GM19238 (cell line): Measurements from ENCODE around the gene NRAP.

Source experiments
- DNase-seq: peaks from one replicate; pipeline ENCODE4 v3.0.0; 2011; ENCODE audit warnings: low spot score; ENCODE audit not compliant: insufficient read length

NRAP gene

DNA sequence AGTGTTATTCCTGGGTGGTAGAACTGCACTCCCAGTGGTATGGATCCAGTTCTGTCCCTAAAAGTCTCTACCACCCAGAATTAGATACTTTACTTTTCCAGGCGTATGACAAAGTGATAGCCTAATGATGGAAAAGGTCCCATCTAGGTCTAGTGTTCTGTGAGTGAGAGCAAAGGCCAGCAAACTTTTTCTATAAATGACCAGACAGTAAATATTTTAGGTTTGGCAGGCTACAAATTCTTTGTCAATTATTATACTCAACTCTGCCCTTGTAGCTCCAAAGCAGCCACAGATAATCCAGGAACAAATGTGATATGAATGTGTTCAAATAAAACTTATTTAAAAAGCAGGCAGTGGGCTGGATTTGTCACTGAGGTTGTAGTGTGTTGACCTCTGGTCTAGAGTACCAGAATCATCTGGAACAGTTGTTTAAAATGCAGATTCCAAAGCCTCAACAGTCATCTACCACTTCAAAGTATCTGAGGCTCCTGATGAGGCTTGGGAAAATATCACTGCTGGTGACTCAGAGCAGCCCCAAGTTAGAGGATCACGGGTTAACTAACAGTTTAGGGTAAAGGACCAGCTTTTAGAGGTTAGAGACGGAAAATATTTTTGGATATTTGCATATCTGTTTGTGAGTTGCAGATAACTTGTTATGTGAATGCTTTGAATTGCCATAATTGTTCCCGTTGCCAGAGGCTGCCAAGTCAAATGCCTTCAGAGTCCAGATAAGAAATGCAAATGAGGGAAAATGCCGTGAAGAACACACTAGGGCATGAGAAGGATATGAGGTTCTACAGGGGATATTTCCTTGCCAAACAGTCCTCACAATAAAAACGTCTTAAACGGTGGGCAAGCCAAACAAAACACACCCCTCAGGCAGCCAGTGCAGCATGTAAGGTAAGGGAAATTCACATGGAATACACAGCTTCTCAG lies 19.4 kb downstream of the NRAP start:
- DNase-seq = no peak

- no peak for DNase-seq
These were observed 20.7 kb downstream of the NRAP start for GRCh38 chr10:113643183-113643582.

- no peak for DNase-seq
These were observed 22.1 kb downstream of the NRAP start for GRCh38 chr10:113641702-113642101.

DNA sequence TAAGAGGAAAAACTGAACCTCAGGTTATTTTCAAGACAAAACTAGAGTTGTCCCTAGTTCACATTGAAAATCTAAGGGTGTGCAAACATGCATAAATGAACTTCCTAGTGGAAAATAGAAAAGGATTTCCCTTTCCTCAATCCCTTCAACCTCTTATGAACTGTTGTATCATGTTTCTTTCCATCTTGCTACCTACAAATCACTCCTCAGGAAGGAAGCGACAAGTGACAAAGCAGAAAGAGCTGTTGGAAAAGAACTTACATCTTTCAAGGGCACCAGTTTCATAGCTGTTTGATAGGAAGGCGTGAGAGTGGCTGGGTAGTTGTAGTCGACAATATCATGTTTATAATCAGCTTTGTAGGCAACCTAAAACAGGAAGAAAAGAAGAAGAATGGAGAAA lies 23.9 kb downstream of the NRAP start:
- no peak for DNase-seq

DNA sequence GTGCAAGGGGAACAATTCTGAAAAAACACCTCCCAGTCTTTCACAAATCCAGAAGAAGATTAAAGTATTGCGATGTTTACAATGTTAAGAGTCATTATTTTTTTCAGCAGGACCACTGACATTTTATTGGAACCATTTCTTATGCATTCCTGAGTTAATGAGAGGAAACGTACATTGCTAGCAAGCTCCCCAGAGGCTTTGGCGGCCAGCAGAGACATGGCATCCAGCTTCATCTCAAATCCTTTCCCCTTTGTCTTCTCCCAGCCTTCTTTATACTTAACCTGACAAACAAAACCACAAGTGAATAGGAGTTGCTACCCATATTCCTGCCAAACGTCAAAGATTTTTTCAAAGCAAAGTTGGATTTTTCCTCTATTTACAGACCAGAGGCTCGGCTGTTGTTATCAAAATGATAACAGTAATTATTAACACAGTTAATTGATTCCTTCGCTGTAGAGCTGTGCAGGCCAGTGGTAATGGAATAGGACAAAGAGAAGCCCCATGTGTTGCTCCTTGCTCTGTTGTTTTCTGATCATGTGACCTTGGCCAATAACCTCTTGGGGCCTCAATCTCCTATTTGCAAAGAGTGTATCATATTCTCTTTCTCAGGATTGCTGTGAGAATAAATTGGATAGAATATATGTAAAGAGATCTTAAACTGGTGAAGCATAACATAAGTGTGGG lies 32.0 kb downstream of the NRAP start:
- DNase-seq = no peak

DNA sequence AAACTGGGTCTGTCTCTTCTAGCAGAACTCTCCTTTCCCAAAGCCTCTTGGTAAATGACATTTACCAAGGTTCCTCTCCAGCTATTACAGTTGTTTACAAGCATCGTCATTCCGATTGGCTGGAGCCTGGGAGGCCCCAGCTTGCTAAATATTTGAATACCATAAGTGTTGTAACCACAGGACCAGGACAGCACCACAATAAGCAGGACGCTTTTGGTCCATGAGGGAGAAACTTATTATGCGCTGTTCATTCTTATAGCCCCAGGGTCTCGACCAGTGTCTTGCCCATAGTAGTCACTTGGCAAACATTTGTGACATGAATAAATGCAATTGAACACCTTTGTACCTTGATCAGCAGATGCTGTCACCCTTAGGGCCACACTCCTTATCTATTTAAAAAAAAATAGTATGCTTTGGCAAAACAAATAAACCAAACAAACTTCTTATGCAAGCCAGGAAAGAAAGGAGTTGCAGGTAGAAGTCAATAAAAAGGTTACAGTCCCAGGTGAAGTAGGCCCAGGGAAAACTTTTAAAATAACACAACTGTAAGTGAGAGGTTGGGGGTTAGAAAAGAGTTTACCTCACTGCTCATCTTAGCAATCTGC lies 32.8 kb downstream of the NRAP start:
- DNase-seq = no peak

DNA sequence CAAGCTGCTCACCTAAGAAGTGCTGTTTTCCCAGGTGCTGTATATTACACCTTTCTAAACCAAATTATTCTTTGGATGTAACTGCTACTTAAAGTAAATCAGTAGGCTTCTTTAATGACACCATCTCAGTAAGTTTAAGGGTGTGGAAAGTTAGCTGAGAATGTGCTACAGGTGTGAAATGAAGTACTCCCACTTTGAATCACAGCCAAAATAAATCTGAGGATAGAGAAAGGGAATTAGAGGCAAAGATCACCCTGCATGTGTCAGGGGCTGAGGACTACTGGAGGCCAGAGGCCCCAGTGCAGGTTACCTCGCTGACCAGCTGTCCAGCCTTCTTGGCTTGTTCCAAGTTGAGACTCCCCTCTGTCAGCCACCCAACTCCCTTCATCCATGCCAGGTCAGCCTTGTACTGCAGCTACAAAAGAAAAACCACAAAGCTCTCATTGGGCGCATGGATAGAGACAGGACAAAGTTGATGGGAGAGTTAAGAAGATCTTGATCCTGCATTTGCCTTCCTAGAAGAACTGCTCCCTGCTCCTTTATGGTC lies 35.2 kb downstream of the NRAP start:
- DNase-seq = no peak

- no peak for DNase-seq
These were observed 36.0 kb downstream of the NRAP start for GRCh38 chr10:113627836-113628235.

- no peak for DNase-seq
These were observed 37.0 kb downstream of the NRAP start for GRCh38 chr10:113626809-113627355.

- no peak for DNase-seq
These were observed 38.2 kb downstream of the NRAP start for GRCh38 chr10:113625461-113626186.

GRCh38 chr10:113622831-113623230 lies 41.0 kb downstream of the NRAP start:
- DNase-seq = no peak

GRCh38 chr10:113621799-113622198 lies 42.0 kb downstream of the NRAP start:
- DNase-seq = no peak

- DNase-seq = no peak
These were observed 42.9 kb downstream of the NRAP start for GRCh38 chr10:113620936-113621335.

- no peak for DNase-seq
These were observed 43.3 kb downstream of the NRAP start for GRCh38 chr10:113620511-113620910.

GRCh38 chr10:113619401-113619800 lies 44.4 kb downstream of the NRAP start:
- no peak for DNase-seq

DNA sequence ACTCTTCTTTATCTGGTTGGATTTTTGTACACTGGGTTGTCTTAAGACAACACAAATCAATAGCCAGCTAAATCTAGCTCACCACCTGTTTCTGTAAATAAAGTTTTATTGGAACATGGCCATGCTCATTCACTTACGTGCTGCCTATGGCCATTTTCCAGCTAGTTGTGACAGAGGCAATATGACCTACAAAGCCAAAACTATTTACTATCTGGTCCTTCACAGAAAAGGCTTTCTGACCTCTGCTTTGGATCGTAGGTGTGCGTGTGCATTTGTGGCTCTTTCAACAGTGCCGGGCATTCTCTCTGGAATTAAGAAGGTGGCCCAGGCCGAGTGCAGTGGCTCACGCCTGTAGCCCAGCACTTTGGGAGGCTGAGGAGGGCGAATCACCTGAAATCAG lies 45.5 kb downstream of the NRAP start:
- DNase-seq = no peak

DNA sequence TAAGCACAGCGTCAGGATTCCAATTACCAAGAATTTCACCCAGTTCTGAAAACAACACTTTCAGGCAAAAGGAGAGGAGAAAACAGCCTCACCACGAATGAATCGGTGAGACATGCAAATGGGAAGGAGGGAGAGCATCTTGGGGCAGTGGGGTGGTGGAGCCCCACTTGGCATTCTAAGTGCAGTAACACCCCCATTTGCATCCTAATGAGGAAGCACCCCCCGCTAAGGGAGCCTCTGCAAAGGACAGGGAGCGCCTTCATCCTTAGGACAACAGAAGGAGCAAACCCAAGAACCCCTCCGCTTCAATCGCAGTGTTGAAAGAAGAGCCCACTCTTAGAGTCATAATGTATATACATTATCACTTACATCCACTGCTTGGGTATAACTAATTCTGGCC lies 46.8 kb downstream of the NRAP start:
- no peak for DNase-seq

DNA sequence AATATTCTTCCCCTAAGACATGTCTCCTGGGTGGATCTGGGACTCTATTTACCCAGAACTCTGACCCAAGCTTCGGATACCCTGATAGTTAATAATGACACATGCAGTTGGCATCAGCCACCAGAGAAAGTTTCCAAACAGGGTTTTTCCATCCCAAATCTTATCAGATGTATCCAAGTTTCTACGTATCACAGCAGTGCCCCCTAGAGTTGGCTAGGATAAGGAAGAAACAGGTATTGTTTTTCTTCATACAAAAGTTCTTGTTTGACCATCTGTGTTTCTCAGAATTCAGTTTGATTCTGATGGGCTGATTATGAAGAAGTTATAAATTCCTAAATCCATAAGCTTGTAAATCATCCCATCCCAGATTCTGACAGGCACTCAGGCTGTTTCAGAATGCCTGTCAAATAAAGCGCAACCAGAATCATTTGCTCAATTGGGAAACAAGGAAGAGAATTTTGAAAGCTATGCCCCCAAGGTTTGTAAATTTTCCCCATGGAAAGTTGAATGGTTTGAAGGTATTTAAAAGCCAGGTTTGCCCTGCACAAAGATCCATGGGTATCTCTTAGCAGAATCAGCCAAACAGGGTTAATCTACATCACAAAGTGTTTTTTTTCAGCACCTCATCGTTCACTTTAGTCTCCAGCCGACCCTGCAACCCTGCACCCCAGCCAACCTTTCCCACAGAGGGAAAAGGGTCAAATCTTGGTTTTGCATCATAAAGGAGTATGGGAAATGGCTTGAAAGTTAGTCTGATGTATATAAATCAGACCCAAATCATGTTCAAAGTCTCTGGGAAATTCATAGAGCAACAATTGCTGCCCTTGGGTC lies 47.4 kb downstream of the NRAP start:
- DNase-seq = no peak

DNA sequence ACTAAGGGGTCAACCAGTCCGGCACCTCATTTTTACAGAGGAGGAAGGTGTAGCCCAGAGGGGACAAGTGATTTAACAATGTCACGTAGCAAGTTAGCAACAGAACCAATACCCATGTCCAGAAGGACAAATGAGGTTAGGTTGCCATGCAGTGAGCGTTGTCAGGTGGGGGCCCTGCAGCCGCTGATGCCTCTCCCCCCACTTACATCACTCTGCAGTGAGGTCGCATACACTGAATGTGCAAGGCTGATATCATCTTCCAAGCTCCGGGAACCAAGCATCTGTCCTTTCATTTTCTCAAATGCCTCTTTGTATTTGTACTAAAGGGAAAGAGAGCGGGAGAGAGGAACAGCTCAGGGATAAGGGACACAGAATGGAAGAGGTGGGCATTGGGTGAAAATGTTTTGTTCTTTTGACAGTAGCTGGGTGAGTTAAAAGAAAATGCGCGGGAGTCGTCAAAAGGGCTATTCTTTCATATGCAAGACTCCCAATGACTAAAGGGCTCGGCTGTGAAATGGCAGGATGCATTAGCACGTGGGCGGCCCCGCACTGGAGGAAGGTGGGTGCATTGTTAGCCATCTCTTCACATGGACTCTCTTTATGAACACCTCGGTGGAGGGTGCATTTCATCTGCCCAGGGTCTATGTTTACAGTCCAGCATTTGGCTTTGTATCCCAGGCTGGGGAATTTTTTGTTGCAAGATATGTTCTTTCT lies 49.7 kb downstream of the NRAP start:
- no peak for DNase-seq

DNA sequence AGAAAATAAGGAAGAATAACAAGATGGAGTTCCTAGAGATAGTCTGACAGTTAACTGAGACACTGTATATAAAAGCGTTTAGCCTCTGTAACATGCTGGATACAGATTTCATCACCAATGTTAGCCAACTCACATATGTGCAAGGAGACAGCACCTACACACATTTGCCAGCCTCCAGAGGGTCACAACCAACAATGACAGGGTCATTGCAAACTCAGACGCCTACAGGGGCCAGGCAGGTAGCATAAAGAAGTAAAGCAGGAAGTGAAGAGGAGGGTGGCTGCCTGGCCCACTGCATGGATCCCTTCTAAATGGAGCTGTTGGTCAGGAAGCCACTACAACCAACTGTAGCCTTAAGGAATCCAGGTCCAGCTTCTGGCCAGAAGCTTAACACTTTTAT lies 50.4 kb downstream of the NRAP start:
- DNase-seq = no peak
